Ishikawa (cell line): ENCODE data around the gene CACNA2D3.

Source experiments
- CREB1 ChIP-seq: IDR thresholded peaks from 2 replicates; pipeline ENCODE4 v1.6.1; 2012; ENCODE audit warnings: low read depth
- EGR1 ChIP-seq: IDR thresholded peaks from 2 replicates; pipeline ENCODE4 v1.6.1; 2012
- EP300 ChIP-seq: IDR thresholded peaks from 2 replicates; pipeline ENCODE4 v1.6.1; 2012; ENCODE audit warnings: borderline replicate concordance
- REST ChIP-seq: IDR thresholded peaks from 2 replicates; pipeline ENCODE4 v1.6.1; 2012; ENCODE audit warnings: low read depth, mild to moderate bottlenecking
- YY1 ChIP-seq: IDR thresholded peaks from 2 replicates; pipeline ENCODE4 v1.6.1; 2012; ENCODE audit warnings: low read depth

GRCh38 chr3:54982807-54983206, 860.5 kb downstream of the CACNA2D3 start:
- no peak for TF ChIP-seq EGR1
- no peak for TF ChIP-seq REST
- no peak for TF ChIP-seq EP300
- no peak for TF ChIP-seq YY1
- TF ChIP-seq CREB1: no peak
